CD14-positive monocyte (primary cell): ENCODE data around the gene PRKACB. TPM values are rescaled to one million over a fixed set of nuclear protein-coding genes. Genes with fewer than 3 reads are reported as not detected.

Source experiments
- DNase-seq, 3 donors: peaks; one replicate each; pipeline ENCODE4 v3.0.0-alpha.2; 2011 to 2022
- H2AFZ ChIP-seq: 2 replicates; pipeline ENCODE4 v1.6.0; 2012; ENCODE audit warnings: mild to moderate bottlenecking, low read depth, low read length, inconsistent platforms; ENCODE audit not compliant: insufficient read depth, poor library complexity, severe bottlenecking
- H3K27ac ChIP-seq, 2 donors: 1 replicate in 1 of 2; 2 replicates in 1 of 2; pipeline ENCODE4 v1.5.1; 2012 to 2013; ENCODE audit warnings: low read length in 2 of 2, control low read depth in 1 of 2, inconsistent platforms in 1 of 2, low read depth in 1 of 2, mild to moderate bottlenecking in 1 of 2
- H3K27me3 ChIP-seq, 2 donors: one replicate each; pipeline versions ENCODE4 v1.6.0 to v1.6.1; 2011 to 2013; ENCODE audit warnings: low read length in 2 of 2; ENCODE audit not compliant: control insufficient read depth in 2 of 2, insufficient read depth in 2 of 2
- H3K36me3 ChIP-seq, 2 donors: replicated peaks in 1 of 2; 1 replicate in 1 of 2; 2 replicates in 1 of 2; pipeline versions ENCODE4 v1.5.1 to v1.6.1; 2012 to 2013; ENCODE audit warnings: low read length in 2 of 2, control low read depth in 1 of 2, inconsistent platforms in 1 of 2, mild to moderate bottlenecking in 1 of 2; ENCODE audit not compliant: insufficient read depth in 2 of 2, control insufficient read depth in 1 of 2
- H3K4me1 ChIP-seq, 2 donors: 1 replicate in 1 of 2; 2 replicates in 1 of 2; pipeline versions ENCODE4 v1.5.1 to v1.6.1; 2012 to 2013; ENCODE audit warnings: low read length in 2 of 2, control low read depth in 1 of 2, inconsistent platforms in 1 of 2, mild to moderate bottlenecking in 1 of 2, moderate library complexity in 1 of 2; ENCODE audit not compliant: insufficient read depth in 2 of 2, control insufficient read depth in 1 of 2
- H3K4me2 ChIP-seq: replicated peaks from 2 replicates; pipeline ENCODE3; 2012; ENCODE audit warnings: low read length, moderate library complexity, mild to moderate bottlenecking; ENCODE audit not compliant: poor library complexity, severe bottlenecking; ENCODE audit errors: extremely low read depth
- H3K4me3 ChIP-seq, 3 experiments: fragments of 200-600 bp in 1 of 3; sonication (generic) in 1 of 3; replicated peaks in 1 of 3; 1 replicate in 2 of 3; 2 replicates in 1 of 3; pipeline ENCODE4 v1.5.1; 2011 to 2013; ENCODE audit warnings: low read length in 3 of 3, mild to moderate bottlenecking in 3 of 3, control low read depth in 2 of 3, low read depth in 2 of 3, inconsistent platforms in 1 of 3, moderate library complexity in 1 of 3
- H3K79me2 ChIP-seq: 2 replicates; pipeline ENCODE4 v1.6.0; 2012; ENCODE audit warnings: mild to moderate bottlenecking, control low read depth, inconsistent platforms, low read length, moderate library complexity; ENCODE audit not compliant: insufficient read depth
- H3K9ac ChIP-seq: 2 replicates; pipeline ENCODE4 v1.6.0; 2017; ENCODE audit warnings: low read length, mild to moderate bottlenecking; ENCODE audit not compliant: insufficient read depth, poor library complexity, severe bottlenecking
- H3K9me3 ChIP-seq, 2 donors: replicated peaks in 1 of 2; 1 replicate in 1 of 2; 2 replicates in 1 of 2; pipeline versions ENCODE4 v1.5.1 to v1.6.1; 2012 to 2013; ENCODE audit warnings: low read length in 2 of 2, control low read depth in 1 of 2; ENCODE audit not compliant: control insufficient read depth in 1 of 2, insufficient read depth in 1 of 2
- H4K20me1 ChIP-seq: 2 replicates; pipeline ENCODE4 v1.6.0; 2012; ENCODE audit warnings: mild to moderate bottlenecking, low read length, control low read depth, moderate library complexity; ENCODE audit not compliant: insufficient read depth
- H3K27ac Mint-ChIP-seq, 7 donors: one replicate each; pipeline ENCODE4 v1.8.0; 2020; ENCODE audit warnings: mild to moderate bottlenecking in 7 of 7, mixed read lengths in 7 of 7, moderate library complexity in 6 of 7, inconsistent platforms in 2 of 7
- H3K27me3 Mint-ChIP-seq, 3 donors: one replicate each; pipeline ENCODE4 v1.8.0; 2021 to 2022; ENCODE audit warnings: low read depth in 3 of 3, mild to moderate bottlenecking in 3 of 3, mixed read lengths in 3 of 3, moderate library complexity in 3 of 3, inconsistent platforms in 1 of 3
- H3K36me3 Mint-ChIP-seq, 2 donors: one replicate each; pipeline ENCODE4 v1.8.0; 2020; ENCODE audit warnings: mixed read lengths in 2 of 2, inconsistent platforms in 1 of 2, mild to moderate bottlenecking in 1 of 2
- H3K4me1 Mint-ChIP-seq: one replicate; pipeline ENCODE4 v1.8.0; 2020; ENCODE audit warnings: mild to moderate bottlenecking, mixed read lengths
- H3K4me3 Mint-ChIP-seq, 2 donors: one replicate each; pipeline ENCODE4 v1.8.0; 2020; ENCODE audit warnings: mild to moderate bottlenecking in 2 of 2, mixed read lengths in 2 of 2, moderate library complexity in 1 of 2
- H3K9me3 Mint-ChIP-seq, 7 donors: one replicate each; pipeline ENCODE4 v1.8.0; 2020 to 2022; ENCODE audit warnings: mixed read lengths in 7 of 7, mild to moderate bottlenecking in 6 of 7, moderate library complexity in 6 of 7, inconsistent platforms in 2 of 7
- CTCF ChIP-seq: fragments of 200-600 bp; IDR thresholded peaks from one replicate; pipeline ENCODE4 v1.8.0; 2022; ENCODE audit warnings: antibody characterized with exemption, mild to moderate bottlenecking
- WGBS: methylation state at CpG from one replicate; pipeline ENCODE4 v1.1.5; 2013; ENCODE audit warnings: missing lambda C conversion rate; ENCODE audit not compliant: insufficient coverage; 5-methylcytosine and 5-hydroxymethylcytosine counted together
- intact Hi-C, 2 donors: fragments of 100-400 bp; cut with micrococcal nuclease; formaldehyde crosslinking; loops; one replicate each; pipeline versions ENCODE4 v1.15.0 to v1.15.1; 2023
- polyA plus RNA-seq, 3 donors: library from polyadenylated mRNA; depleted of rRNA in 1 of 3; unstranded in 2 of 3; stranded (reverse) in 1 of 3; fragments of 300-500 nt in 2 of 3; fragments of >200 nt in 1 of 3; fragmentation: Illumina TruSeq in 2 of 3; gene quantifications; 1 replicate in 2 of 3; 2 replicates in 1 of 3; pipeline ENCODE4 v1.2.3, GENCODE V29; 2012 to 2021

Gene PRKACB
- polyA plus RNA-seq, 3 donors, result 2.5 to 14.5 (median 13.8) TPM

GRCh38 chr1:84145068-84145467 is 997 bp downstream of the PRKACB start:
- intact Hi-C loops, result loop anchor here (10.0 kb wide), 2 partner anchors 550 to 620 kb away; partner anchors contain the start of gene SSX2IP (in 1 of the 2)
- no peaks in the 10 kb centered on the region for H3K27me3 ChIP-seq
- no peaks in the 10 kb centered on the region for H3K36me3 ChIP-seq
- Mint-ChIP-seq H3K9me3 (no peaks in the 10 kb centered on the region), H3K27me3 (no peaks in the 10 kb centered on the region), H3K36me3 (no peaks in the 10 kb centered on the region), H3K4me3 (peak overlapping the region; percentile 53 to 86), H3K27ac (peak overlapping the region in 6 of 7 donors; percentile 75 to 90 (median 82)), H3K4me1 (peaks cover 42% of the 10 kb centered on the region)
- H3K4me1 ChIP-seq, result peaks cover 17 to 65% of the 10 kb centered on the region in 2 donors
- H3K9ac ChIP-seq, result peak overlapping the region; percentile 50
- H3K79me2 ChIP-seq, result peaks cover 53% of the 10 kb centered on the region
- H2AFZ ChIP-seq, result peak overlapping the region; percentile 75
- WGBS, result no CpG with 5 or more reads among the region's 2 CpGs
- TF ChIP-seq CTCF, result no peak
- peak overlapping the region; percentile 37 to 70 (median 41) for H3K4me3 ChIP-seq
- H3K9me3 ChIP-seq, result no peaks in the 10 kb centered on the region
- DNase-seq, result peak in 1 of 3 donors; percentile 10
- peak overlapping the region in 1 of 2 donors; percentile 83 for H3K27ac ChIP-seq
- no peaks in the 10 kb centered on the region for H4K20me1 ChIP-seq
- H3K4me2 ChIP-seq, result peak overlapping the region; percentile 75

GRCh38 chr1:84146411-84147032 is 2.5 kb downstream of the PRKACB start:
- Histone ChIP-seq H3K4me2 (peak overlapping the region; percentile 75), H3K4me1 (peaks cover 17 to 61% of the 10 kb centered on the region in 2 donors), H3K27ac (peak overlapping the region in 1 of 2 donors; percentile 83), H3K27me3 (no peaks in the 10 kb centered on the region), H3K9me3 (no peaks in the 10 kb centered on the region), H3K79me2 (peaks cover 67% of the 10 kb centered on the region), H3K36me3 (no peaks in the 10 kb centered on the region), H2AFZ (peak overlapping the region; percentile 75), H3K4me3 (peak overlapping the region in 2 of 3 experiments; percentile 22 to 70), H4K20me1 (no peaks in the 10 kb centered on the region), H3K9ac (no peak overlapping the region)
- Mint-ChIP-seq H3K9me3 (no peaks in the 10 kb centered on the region), H3K36me3 (peaks cover 0 to under 1% of the 10 kb centered on the region in 2 donors), H3K27me3 (no peaks in the 10 kb centered on the region), H3K27ac (peak overlapping the region in 3 of 7 donors; percentile 43 to 79 (median 77)), H3K4me1 (peaks cover 43% of the 10 kb centered on the region), H3K4me3 (peak overlapping the region; percentile 45 to 81)
- no peak for TF ChIP-seq CTCF
- intact Hi-C loops, result loop anchor here (10.0 kb wide), 2 partner anchors 548 to 618 kb away; partner anchors contain the start of gene SSX2IP (in 1 of the 2)
- no CpG with 5 or more reads among the region's 4 CpGs for WGBS
- DNase-seq, result peak in 2 of 3 donors; percentile 45 to 49
